HG03354 (cell line): ENCODE data around the gene AEN.

ENCODE experiments used
- ATAC-seq: cut with Tn5 transposase; IDR thresholded peaks from one replicate; pipeline ENCODE4 v1.9.1; 2021; ENCODE audit warnings: mild to moderate bottlenecking; ENCODE audit not compliant: unreplicated experiment, poor library complexity, severe bottlenecking

Gene AEN

GRCh38 chr15:88658972-88659931, 38.1 kb downstream of the AEN start:
- ATAC-seq = no peak

- ATAC-seq = no peak
These were observed 40.0 kb downstream of the AEN start for GRCh38 chr15:88661041-88661700.

GRCh38 chr15:88661761-88662556, 40.8 kb downstream of the AEN start:
- no peak for ATAC-seq

- ATAC-seq = no peak
These were observed 42.0 kb downstream of the AEN start for GRCh38 chr15:88663141-88663621.

GRCh38 chr15:88664151-88664778, 43.1 kb downstream of the AEN start:
- ATAC-seq = no peak

- ATAC-seq = no peak
These were observed 53.5 kb downstream of the AEN start for GRCh38 chr15:88674661-88675060.

- no peak for ATAC-seq
These were observed 57.6 kb downstream of the AEN start for GRCh38 chr15:88678755-88679154.

- no peak for ATAC-seq
These were observed 59.3 kb downstream of the AEN start for GRCh38 chr15:88680241-88681001.

- ATAC-seq = no peak
These were observed 60.6 kb downstream of the AEN start for GRCh38 chr15:88681610-88682221.
